NB4 (cell line): Measurements from ENCODE around the gene SERPINA6.

Experiments used
- POLR2A ChIP-seq: IDR thresholded peaks from 2 replicates; pipeline ENCODE4 v1.6.1; 2011; ENCODE audit warnings: mild to moderate bottlenecking; ENCODE audit not compliant: insufficient read length; ENCODE audit errors: extremely low read depth
- TF ChIP-seq, protein P1 (sequence below): IDR thresholded peaks from one replicate; pipeline ENCODE4 v1.5.1; 2012; ENCODE audit warnings: low read depth, low read length

DNA sequence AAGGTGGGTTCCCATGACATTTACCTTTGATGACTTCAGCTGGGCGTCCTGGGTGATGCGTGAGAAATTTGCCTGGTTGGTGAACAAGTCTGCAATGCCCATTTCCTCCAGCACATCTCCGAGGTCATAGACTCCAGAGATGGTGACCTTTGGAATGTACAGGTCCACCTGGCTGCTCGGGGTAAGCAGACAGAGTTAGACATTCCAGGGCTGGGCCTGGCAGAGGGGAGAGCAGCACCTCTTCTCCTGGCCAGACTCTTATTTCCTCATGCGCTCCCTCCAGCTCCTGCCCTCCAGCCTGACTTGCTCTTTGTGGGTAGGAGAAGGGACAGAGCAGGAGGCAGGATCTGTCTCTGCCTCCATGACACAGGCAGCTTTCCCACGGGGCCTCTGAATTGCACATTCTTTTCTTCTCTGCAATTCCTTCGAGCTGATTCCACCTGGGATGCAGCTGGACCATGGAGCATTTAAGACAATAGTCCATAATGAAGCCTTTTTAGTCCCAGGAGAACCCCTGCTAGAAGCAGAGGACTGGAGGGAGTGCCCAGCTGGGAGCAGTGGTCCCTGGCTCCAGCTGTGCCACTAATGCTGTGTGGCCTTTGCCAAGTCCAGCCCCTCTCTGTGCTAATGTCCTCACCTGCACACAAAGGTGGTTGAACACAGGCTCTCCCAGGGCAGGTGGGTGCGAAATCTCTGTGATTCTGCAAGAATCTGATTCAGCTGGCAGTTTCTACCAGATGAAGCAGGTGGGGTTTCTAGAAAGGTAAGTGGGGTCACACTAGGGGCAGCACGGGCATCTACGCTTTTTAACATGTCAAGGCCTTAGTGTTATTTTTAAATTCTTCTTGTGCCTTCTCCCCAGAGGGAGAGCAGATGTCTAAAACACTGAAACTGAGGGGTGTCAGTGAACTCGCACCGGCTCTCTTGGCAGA, 16.8 kb downstream of the SERPINA6 start:
- TF ChIP-seq, protein P1, sequence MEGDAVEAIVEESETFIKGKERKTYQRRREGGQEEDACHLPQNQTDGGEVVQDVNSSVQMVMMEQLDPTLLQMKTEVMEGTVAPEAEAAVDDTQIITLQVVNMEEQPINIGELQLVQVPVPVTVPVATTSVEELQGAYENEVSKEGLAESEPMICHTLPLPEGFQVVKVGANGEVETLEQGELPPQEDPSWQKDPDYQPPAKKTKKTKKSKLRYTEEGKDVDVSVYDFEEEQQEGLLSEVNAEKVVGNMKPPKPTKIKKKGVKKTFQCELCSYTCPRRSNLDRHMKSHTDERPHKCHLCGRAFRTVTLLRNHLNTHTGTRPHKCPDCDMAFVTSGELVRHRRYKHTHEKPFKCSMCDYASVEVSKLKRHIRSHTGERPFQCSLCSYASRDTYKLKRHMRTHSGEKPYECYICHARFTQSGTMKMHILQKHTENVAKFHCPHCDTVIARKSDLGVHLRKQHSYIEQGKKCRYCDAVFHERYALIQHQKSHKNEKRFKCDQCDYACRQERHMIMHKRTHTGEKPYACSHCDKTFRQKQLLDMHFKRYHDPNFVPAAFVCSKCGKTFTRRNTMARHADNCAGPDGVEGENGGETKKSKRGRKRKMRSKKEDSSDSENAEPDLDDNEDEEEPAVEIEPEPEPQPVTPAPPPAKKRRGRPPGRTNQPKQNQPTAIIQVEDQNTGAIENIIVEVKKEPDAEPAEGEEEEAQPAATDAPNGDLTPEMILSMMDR: no peak
- no peak for TF ChIP-seq POLR2A
